ENCODE data around the gene FAM163B.

FAM163B gene

GRCh38 chr9:133643362-133643755 is 34.2 kb upstream of the FAM163B start:
- no peak for DNase-seq (ENCODE audit: low read depth)
- no peak for TF ChIP-seq CTCF (IDR thresholded peaks at IDR 0.05; ENCODE audit: low read length, missing control alignments)
- H3K4me3 ChIP-seq (replicated peaks; ENCODE audit: low read depth, low read length), result no peak overlapping the region

GRCh38 chr9:133642708-133643361 is 33.6 kb upstream of the FAM163B start:
- no peak for TF ChIP-seq CTCF (IDR thresholded peaks at IDR 0.05; ENCODE audit: low read length, missing control alignments)
- no peak for DNase-seq (ENCODE audit: low read depth)
- no peak overlapping the region for H3K4me3 ChIP-seq (replicated peaks; ENCODE audit: low read depth, low read length)

GRCh38 chr9:133641861-133642595 is 32.8 kb upstream of the FAM163B start:
- H3K4me3 ChIP-seq (replicated peaks; ENCODE audit: low read depth, low read length), result no peak overlapping the region
- DNase-seq (ENCODE audit: low read depth), result no peak
- no peak for TF ChIP-seq CTCF (IDR thresholded peaks at IDR 0.05; ENCODE audit: low read length, missing control alignments)

GRCh38 chr9:133641396-133641655 is 32.1 kb upstream of the FAM163B start:
- no peak for TF ChIP-seq CTCF (IDR thresholded peaks at IDR 0.05; ENCODE audit: low read length, missing control alignments)
- DNase-seq (ENCODE audit: low read depth), result no peak
- no peak overlapping the region for H3K4me3 ChIP-seq (replicated peaks; ENCODE audit: low read depth, low read length)

- no peak overlapping the region for H3K4me3 ChIP-seq (replicated peaks; ENCODE audit: low read depth, low read length)
- no peak for TF ChIP-seq CTCF (IDR thresholded peaks at IDR 0.05; ENCODE audit: low read length, missing control alignments)
- no peak for DNase-seq (ENCODE audit: low read depth)
Measured at GRCh38 chr9:133640580-133641395, 31.6 kb upstream of the FAM163B start.

- TF ChIP-seq CTCF (IDR thresholded peaks at IDR 0.05; ENCODE audit: low read length, missing control alignments), result no peak
- no peak for DNase-seq (ENCODE audit: low read depth)
Measured at GRCh38 chr9:133640160-133640559, 31.0 kb upstream of the FAM163B start.

More at GRCh38 chr9:133640160-133640559, 31.0 kb upstream of the FAM163B start:
- no peak overlapping the region for H3K4me3 ChIP-seq (replicated peaks; ENCODE audit: low read depth, low read length)

Measured in fibroblast of pulmonary artery (primary cell).